Gastroesophageal sphincter (tissue), 3 donors: ENCODE measurements around the gene IGFL4.

Experiments used
- POLR2A ChIP-seq, 2 donors: fragments of 450-650 bp; IDR thresholded peaks; one replicate each; pipeline ENCODE4 v1.6.1; 2017; ENCODE audit warnings: antibody characterized with exemption in 2 of 2, mild to moderate bottlenecking in 2 of 2, moderate library complexity in 1 of 2
- POLR2AphosphoS5 ChIP-seq: sonication (generic); formaldehyde crosslinking; IDR thresholded peaks from one replicate; pipeline ENCODE4 v1.6.1; 2017; ENCODE audit warnings: antibody characterized with exemption
- TF ChIP-seq, protein P1 (sequence below), 4 experiments: fragments of 200-600 bp in 2 of 4; fragments of 450-650 bp in 2 of 4; sonication (generic) in 1 of 4; IDR thresholded peaks; one replicate each; pipeline ENCODE4 v1.5.1; 2017 to 2019; ENCODE audit warnings: antibody characterized with exemption in 4 of 4, mild to moderate bottlenecking in 2 of 4, moderate library complexity in 2 of 4

DNA sequence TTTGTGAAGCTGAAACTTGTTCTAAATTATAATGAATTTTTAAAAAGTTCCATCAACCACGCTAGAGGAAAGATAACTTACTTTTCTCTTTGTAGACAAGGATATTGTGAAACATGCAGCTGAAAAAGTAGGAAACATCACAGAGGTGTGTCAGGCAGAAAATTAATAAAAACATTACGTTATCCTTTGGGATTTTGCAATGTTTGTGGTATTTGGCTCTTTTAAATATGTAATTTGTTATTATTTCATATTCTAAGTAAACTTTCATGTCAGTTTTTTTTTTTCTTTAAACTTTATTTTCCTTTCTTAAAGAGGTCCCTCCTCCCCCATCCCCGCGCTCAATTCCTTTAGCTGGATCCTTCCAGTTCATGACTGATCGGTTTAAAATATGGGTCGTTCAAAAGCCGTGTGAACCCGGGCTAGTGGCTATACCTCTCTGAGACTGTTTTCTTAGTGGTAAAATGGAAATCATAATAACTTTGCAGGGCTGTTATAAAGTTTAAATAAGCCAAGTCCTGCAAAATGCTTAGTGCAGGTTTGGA, 46.3 kb downstream of the IGFL4 start:
- TF ChIP-seq, protein P1, sequence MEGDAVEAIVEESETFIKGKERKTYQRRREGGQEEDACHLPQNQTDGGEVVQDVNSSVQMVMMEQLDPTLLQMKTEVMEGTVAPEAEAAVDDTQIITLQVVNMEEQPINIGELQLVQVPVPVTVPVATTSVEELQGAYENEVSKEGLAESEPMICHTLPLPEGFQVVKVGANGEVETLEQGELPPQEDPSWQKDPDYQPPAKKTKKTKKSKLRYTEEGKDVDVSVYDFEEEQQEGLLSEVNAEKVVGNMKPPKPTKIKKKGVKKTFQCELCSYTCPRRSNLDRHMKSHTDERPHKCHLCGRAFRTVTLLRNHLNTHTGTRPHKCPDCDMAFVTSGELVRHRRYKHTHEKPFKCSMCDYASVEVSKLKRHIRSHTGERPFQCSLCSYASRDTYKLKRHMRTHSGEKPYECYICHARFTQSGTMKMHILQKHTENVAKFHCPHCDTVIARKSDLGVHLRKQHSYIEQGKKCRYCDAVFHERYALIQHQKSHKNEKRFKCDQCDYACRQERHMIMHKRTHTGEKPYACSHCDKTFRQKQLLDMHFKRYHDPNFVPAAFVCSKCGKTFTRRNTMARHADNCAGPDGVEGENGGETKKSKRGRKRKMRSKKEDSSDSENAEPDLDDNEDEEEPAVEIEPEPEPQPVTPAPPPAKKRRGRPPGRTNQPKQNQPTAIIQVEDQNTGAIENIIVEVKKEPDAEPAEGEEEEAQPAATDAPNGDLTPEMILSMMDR (IDR thresholded peaks at IDR 0.05) = no peak
- TF ChIP-seq POLR2A (IDR thresholded peaks at IDR 0.05) (no peak), POLR2AphosphoS5 (no peak)
